Stimulated activated CD4-positive, alpha-beta T cell treated with anti-CD3 and anti-CD28 coated beads, Interleukin-4, amount 100 ng/mL, for 48 hours (primary cell): ENCODE data around the gene IGFLR1.
A peak's percentile ranks its signal among the peaks of the same experiment; 100 is the strongest.
"Not testable (repeated sequence)": the region's sequence is repeated elsewhere in the genome, so short reads cannot be mapped to it uniquely, and the experiment has no call there.

ENCODE experiments used
- DNase-seq, 2 donors: peaks; one replicate each; pipeline ENCODE4 v3.0.0-alpha.2; 2020; ENCODE audit warnings: low read depth in 2 of 2

IGFLR1 gene

GRCh38 chr19:35777086-35777841 lies 35.0 kb upstream of the IGFLR1 start:
- DNase-seq: no peak

GRCh38 chr19:35776102-35776788 lies 34.0 kb upstream of the IGFLR1 start:
- DNase-seq: no peak

GRCh38 chr19:35775298-35776101 lies 33.2 kb upstream of the IGFLR1 start, which contains the start of gene ARHGAP33:
Gene ARHGAP33 (plus strand): TSS chr19:35775564. CDS start chr19:35775659, 95 bp downstream.
- DNase-seq: peak; percentile 99 to 100

- DNase-seq: no peak
Observed at GRCh38 chr19:35775046-35775297, 32.7 kb upstream of the IGFLR1 start.

- no peak for DNase-seq
Observed at GRCh38 chr19:35774274-35775045, 32.2 kb upstream of the IGFLR1 start.

GRCh38 chr19:35773020-35773806 lies 31.0 kb upstream of the IGFLR1 start:
- no peak for DNase-seq

GRCh38 chr19:35772362-35772761 lies 30.1 kb upstream of the IGFLR1 start:
- not testable (repeated sequence) for DNase-seq

- no peak for DNase-seq
Observed at GRCh38 chr19:35768082-35768421, 25.8 kb upstream of the IGFLR1 start.

- DNase-seq: no peak
Observed at GRCh38 chr19:35767288-35768081, 25.2 kb upstream of the IGFLR1 start.

GRCh38 chr19:35766571-35767104 lies 24.4 kb upstream of the IGFLR1 start:
- no peak for DNase-seq

GRCh38 chr19:35764432-35765315 lies 22.4 kb upstream of the IGFLR1 start:
- DNase-seq: no peak

- no peak for DNase-seq
Observed at GRCh38 chr19:35760711-35761349, 18.6 kb upstream of the IGFLR1 start.

- no peak for DNase-seq
Observed at GRCh38 chr19:35759697-35760096, 17.4 kb upstream of the IGFLR1 start.

- peak; percentile 97 for DNase-seq
Observed at GRCh38 chr19:35757749-35758608, 15.7 kb upstream of the IGFLR1 start, which contains the start of gene PROSER3. Gene PROSER3 (plus strand): TSS chr19:35758176. CDS start chr19:35758216, 40 bp downstream.

GRCh38 chr19:35757231-35757748 lies 15.0 kb upstream of the IGFLR1 start:
- DNase-seq: peak in 1 of 2 donors; percentile 17

- DNase-seq: no peak
Observed at GRCh38 chr19:35756377-35757230, 14.4 kb upstream of the IGFLR1 start, which contains the start of gene HSPB6. Gene HSPB6 (minus strand): TSS chr19:35757029. CDS start chr19:35757008, 21 bp downstream.
